HEK293 (cell line): Measurements from ENCODE around the gene CNDP2.

ENCODE experiments used
- CTCF ChIA-PET: fragments of 350-600 bp; formaldehyde crosslinking; extraction: SDS; loops from one replicate; lab custom pipeline; 2021; ENCODE audit warnings: antibody characterized with exemption; lab: Yijun Ruan, JAX
- POLR2A ChIA-PET: fragments of 300-600 bp; formaldehyde crosslinking; extraction: SDS; loops from one replicate; lab custom pipeline; 2020; ENCODE audit warnings: antibody characterized with exemption, inconsistent platforms; lab: Yijun Ruan, JAX
- H3K27ac ChIP-seq: fragments of 200-500 bp; sonication (Bioruptor generic); 2 replicates; pipeline ENCODE4 v1.5.1; 2014; ENCODE audit warnings: low read depth, low read length, control low read depth, inconsistent platforms; ENCODE audit errors: extremely low read depth
- H3K36me3 ChIP-seq, 2 experiments: fragments of 200-500 bp in 1 of 2; sonication (Bioruptor generic) in 1 of 2; 1 replicate in 1 of 2; 2 replicates in 1 of 2; pipeline ENCODE4 v1.5.1; 2014 to 2017; ENCODE audit warnings: inconsistent platforms in 2 of 2, low read length in 2 of 2; ENCODE audit not compliant: control insufficient read depth in 2 of 2, insufficient read depth in 1 of 2
- H3K4me1 ChIP-seq: fragments of 200-500 bp; sonication (Bioruptor generic); 2 replicates; pipeline ENCODE4 v1.5.1; 2014; ENCODE audit warnings: mild to moderate bottlenecking, low read length, inconsistent platforms; ENCODE audit not compliant: control insufficient read depth, insufficient read depth
- H3K4me3 ChIP-seq: 2 replicates; pipeline ENCODE4 v1.5.1; 2011; ENCODE audit warnings: low read depth, mild to moderate bottlenecking, control low read depth, low read length, moderate library complexity
- H3K9me3 ChIP-seq: fragments of 200-500 bp; sonication (Bioruptor generic); 2 replicates; pipeline ENCODE4 v1.5.1; 2014; ENCODE audit warnings: low read depth, low read length, inconsistent platforms; ENCODE audit not compliant: control insufficient read depth, insufficient read depth
- OSR2 ChIP-seq: fragments of 450-650 bp; formaldehyde crosslinking; IDR thresholded peaks from 2 replicates; pipeline ENCODE4 v1.5.1; 2016; ENCODE audit warnings: missing biosample characterization, missing genetic modification characterization
- REST ChIP-seq: fragments of 450-650 bp; formaldehyde crosslinking; IDR thresholded peaks from 2 replicates; pipeline ENCODE4 v1.5.1; 2016; ENCODE audit warnings: missing biosample characterization, missing genetic modification characterization
- ZBTB6 ChIP-seq: fragments of 450-650 bp; formaldehyde crosslinking; IDR thresholded peaks from 2 replicates; pipeline ENCODE4 v1.5.1; 2017; ENCODE audit warnings: missing biosample characterization, missing genetic modification characterization
- ZNF148 ChIP-seq: fragments of 450-650 bp; formaldehyde crosslinking; IDR thresholded peaks from 2 replicates; pipeline ENCODE4 v1.5.0; 2017; ENCODE audit warnings: missing biosample characterization, missing genetic modification characterization, borderline replicate concordance
- ZNF16 ChIP-seq: fragments of 450-650 bp; formaldehyde crosslinking; IDR thresholded peaks from 2 replicates; pipeline ENCODE4 v1.5.1; 2016; ENCODE audit warnings: low read depth, missing biosample characterization, missing genetic modification characterization
- ZNF202 ChIP-seq: fragments of 450-650 bp; formaldehyde crosslinking; IDR thresholded peaks from 2 replicates; pipeline ENCODE4 v1.5.1; 2016; ENCODE audit warnings: missing biosample characterization, missing genetic modification characterization, borderline replicate concordance
- ZNF221 ChIP-seq: fragments of 450-650 bp; formaldehyde crosslinking; IDR thresholded peaks from 2 replicates; pipeline ENCODE4 v1.5.1; 2017; ENCODE audit warnings: missing biosample characterization, missing genetic modification characterization, borderline replicate concordance
- ZNF223 ChIP-seq: fragments of 450-650 bp; formaldehyde crosslinking; IDR thresholded peaks from 2 replicates; pipeline ENCODE4 v1.5.1; 2016; ENCODE audit warnings: missing biosample characterization, missing genetic modification characterization
- ZNF266 ChIP-seq: fragments of 450-650 bp; formaldehyde crosslinking; IDR thresholded peaks from 2 replicates; pipeline ENCODE4 v1.5.1; 2016; ENCODE audit warnings: missing biosample characterization, missing genetic modification characterization, low read depth
- ZNF274 ChIP-seq, 2 experiments: fragments of 200-500 bp in 1 of 2; fragments of 450-650 bp in 1 of 2; sonication (Bioruptor generic) in 1 of 2; formaldehyde crosslinking in 1 of 2; IDR thresholded peaks; 2 replicates each; pipeline versions ENCODE4 v1.5.1 to v1.6.1; 2014 to 2016; ENCODE audit warnings: borderline replicate concordance in 1 of 2, inconsistent platforms in 1 of 2, low read length in 1 of 2, missing biosample characterization in 1 of 2, missing genetic modification characterization in 1 of 2
- ZNF354C ChIP-seq: fragments of 450-650 bp; formaldehyde crosslinking; IDR thresholded peaks from 2 replicates; pipeline ENCODE4 v1.5.1; 2016; ENCODE audit warnings: missing biosample characterization, missing genetic modification characterization, low read depth, borderline replicate concordance
- TF ChIP-seq, protein P1 (sequence below): fragments of 450-650 bp; IDR thresholded peaks from 2 replicates; pipeline ENCODE4 v1.5.1; 2018; ENCODE audit warnings: missing biosample characterization, mild to moderate bottlenecking, missing genetic modification characterization

Gene CNDP2

GRCh38 chr18:74513883-74514205, 17.7 kb downstream of the CNDP2 start:
- H3K36me3 ChIP-seq = peaks cover 8 to 91% of the 10 kb centered on the region in 2 experiments; a peak in 2 of 3 replicates
- no peak overlapping the region for H3K4me3 ChIP-seq
- no peak overlapping the region for H3K27ac ChIP-seq
- no peaks in the 10 kb centered on the region for H3K9me3 ChIP-seq
- no peaks in the 10 kb centered on the region for H3K4me1 ChIP-seq
- CTCF ChIA-PET = no interaction called here
- no peak for TF ChIP-seq OSR2
- no peak for TF ChIP-seq ZNF221 (tag by site-specific recombination)
- no peak for TF ChIP-seq ZNF266 (tag by site-specific recombination)
- POLR2A ChIA-PET = no interaction called here

GRCh38 chr18:74514860-74515495, 18.8 kb downstream of the CNDP2 start:
- POLR2A ChIA-PET = no interaction called here
- no peak overlapping the region for H3K27ac ChIP-seq
- peaks cover 0 to 92% of the 10 kb centered on the region in 2 experiments; a peak in 2 of 3 replicates for H3K36me3 ChIP-seq
- no peaks in the 10 kb centered on the region for H3K9me3 ChIP-seq
- H3K4me3 ChIP-seq = no peak overlapping the region
- H3K4me1 ChIP-seq = no peaks in the 10 kb centered on the region
- no peak for TF ChIP-seq REST (tag by site-specific recombination)
- TF ChIP-seq, protein P1, sequence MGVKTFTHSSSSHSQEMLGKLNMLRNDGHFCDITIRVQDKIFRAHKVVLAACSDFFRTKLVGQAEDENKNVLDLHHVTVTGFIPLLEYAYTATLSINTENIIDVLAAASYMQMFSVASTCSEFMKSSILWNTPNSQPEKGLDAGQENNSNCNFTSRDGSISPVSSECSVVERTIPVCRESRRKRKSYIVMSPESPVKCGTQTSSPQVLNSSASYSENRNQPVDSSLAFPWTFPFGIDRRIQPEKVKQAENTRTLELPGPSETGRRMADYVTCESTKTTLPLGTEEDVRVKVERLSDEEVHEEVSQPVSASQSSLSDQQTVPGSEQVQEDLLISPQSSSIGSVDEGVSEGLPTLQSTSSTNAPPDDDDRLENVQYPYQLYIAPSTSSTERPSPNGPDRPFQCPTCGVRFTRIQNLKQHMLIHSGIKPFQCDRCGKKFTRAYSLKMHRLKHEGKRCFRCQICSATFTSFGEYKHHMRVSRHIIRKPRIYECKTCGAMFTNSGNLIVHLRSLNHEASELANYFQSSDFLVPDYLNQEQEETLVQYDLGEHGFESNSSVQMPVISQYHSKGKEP (tag by site-specific recombination) = no peak
- TF ChIP-seq ZNF223 (tag by site-specific recombination) = no peak
- no peak for TF ChIP-seq ZNF16 (tag by site-specific recombination)
- no peak for TF ChIP-seq ZBTB6 (tag by site-specific recombination)
- no peak for TF ChIP-seq ZNF274 (IDR thresholded peaks at IDR 0.05; ENCODE audit: low read length)
- TF ChIP-seq ZNF274 (tag by site-specific recombination; IDR thresholded peaks at IDR 0.05; ENCODE audit: borderline replicate concordance) = no peak
- TF ChIP-seq ZNF148 = no peak
- TF ChIP-seq ZNF202 (tag by site-specific recombination) = no peak
- TF ChIP-seq ZNF354C (tag by site-specific recombination) = no peak
- CTCF ChIA-PET = interaction anchor here (0.7 kb wide), 1 partner anchor 37 kb away, joined by 5 read pairs; no protein-coding TSS in a partner anchor
